ENCODE data around the gene TMC4. TPM values are rescaled to one million over a fixed set of nuclear protein-coding genes. Genes with fewer than 3 reads are reported as not detected.

TMC4 gene
- polyA plus RNA-seq, 1 donor (not counting 4 experiments of a cell fraction or from before 2014, with no cell fraction given) = 1.5 TPM

- Histone ChIP-seq H2AFZ (ENCODE audit: control insufficient read depth, low read length) (peak within 1 kb of the TSS; percentile 99), H3K9me3 (ENCODE audit: control insufficient read depth, low read depth, low read length) (no peaks in the 10 kb centered on the region), H3K36me3 (ENCODE audit: control insufficient read depth in 2 of 2, extremely low read depth in 1 of 2, insufficient read depth in 2 of 2, low read length in 2 of 2) (peaks cover 5 to 9% of the 10 kb centered on the region in 2 experiments), H3K9me1 (ENCODE audit: control insufficient read depth, extremely low read depth, insufficient read depth, low read length) (no peaks in the 10 kb centered on the region), H3K4me1 (ENCODE audit: control insufficient read depth, extremely low read depth, insufficient read depth, low read length) (peaks cover 12% of the 10 kb centered on the region), H3K27me3 (ENCODE audit: control insufficient read depth, extremely low read depth, insufficient read depth, low read length) (no peaks in the 10 kb centered on the region), H3K79me2 (ENCODE audit: control insufficient read depth, insufficient read depth, low read length) (peaks cover 27% of the 10 kb centered on the region), H3K4me3 (ENCODE audit: control insufficient read depth in 2 of 3, extremely low read depth in 1 of 3, insufficient read depth in 2 of 3, low read depth in 1 of 3, low read length in 3 of 3) (peak within 1 kb of the TSS; percentile 50 to 90 (median 89)), H3K9ac (ENCODE audit: control insufficient read depth, extremely low read depth, insufficient read depth, low read length) (peak within 1 kb of the TSS; percentile 95), H4K20me1 (ENCODE audit: control insufficient read depth, extremely low read depth, insufficient read depth, low read length) (no peaks in the 10 kb centered on the region), H3K4me2 (ENCODE audit: control insufficient read depth, extremely low read depth, insufficient read depth, low read depth, low read length) (peak within 1 kb of the TSS; percentile 81), H3K27ac (ENCODE audit: control insufficient read depth, insufficient read depth, low read length) (peak within 1 kb of the TSS; percentile 96)
- no peak for TF ChIP-seq CTCF (optimal IDR thresholded peaks at IDR 0.05 in 1 of 3, IDR thresholded peaks at IDR 0.05 in 1 of 3, conservative IDR thresholded peaks at IDR 0.05 in 1 of 3; ENCODE audit: extremely low read depth in 1 of 3, insufficient read depth in 2 of 3, low read length in 3 of 3)
- no peak for TF ChIP-seq EZH2 (IDR thresholded peaks at IDR 0.05; ENCODE audit: low read length)
- dilution Hi-C loops (cut with MboI; ENCODE audit: extremely low pct_ligation_motif_present, low sequenced_read_pairs) = no loop called here
- DNase-seq (ENCODE audit: low read depth, low spot score) (peak; percentile 73), FAIRE-seq (peak; percentile 85)
These were observed 57.6 kb downstream of the TMC4 start, which contains the start of the genes PRPF31 and TFPT for GRCh38 chr19:54115109-54116063. Gene PRPF31, plus strand, starts transcription at chr19:54115754. Its CDS starts 2,525 bp downstream, at chr19:54118279. Gene TFPT, minus strand, starts transcription at chr19:54115657. Its CDS starts 388 bp downstream, at chr19:54115269.

- Histone ChIP-seq H3K4me3 (ENCODE audit: control insufficient read depth in 2 of 3, extremely low read depth in 1 of 3, insufficient read depth in 2 of 3, low read depth in 1 of 3, low read length in 3 of 3) (peak overlapping the region; percentile 50 to 90 (median 89)), H3K27me3 (ENCODE audit: control insufficient read depth, extremely low read depth, insufficient read depth, low read length) (no peaks in the 10 kb centered on the region), H3K9ac (ENCODE audit: control insufficient read depth, extremely low read depth, insufficient read depth, low read length) (peak overlapping the region; percentile 95), H3K4me2 (ENCODE audit: control insufficient read depth, extremely low read depth, insufficient read depth, low read depth, low read length) (peak overlapping the region; percentile 81), H2AFZ (ENCODE audit: control insufficient read depth, low read length) (no peak overlapping the region), H3K27ac (ENCODE audit: control insufficient read depth, insufficient read depth, low read length) (peak overlapping the region; percentile 96), H3K36me3 (ENCODE audit: control insufficient read depth in 2 of 2, extremely low read depth in 1 of 2, insufficient read depth in 2 of 2, low read length in 2 of 2) (peaks cover 5 to 13% of the 10 kb centered on the region in 2 experiments), H3K79me2 (ENCODE audit: control insufficient read depth, insufficient read depth, low read length) (peaks cover 27% of the 10 kb centered on the region), H4K20me1 (ENCODE audit: control insufficient read depth, extremely low read depth, insufficient read depth, low read length) (no peaks in the 10 kb centered on the region), H3K9me1 (ENCODE audit: control insufficient read depth, extremely low read depth, insufficient read depth, low read length) (no peaks in the 10 kb centered on the region), H3K9me3 (ENCODE audit: control insufficient read depth, low read depth, low read length) (no peaks in the 10 kb centered on the region), H3K4me1 (ENCODE audit: control insufficient read depth, extremely low read depth, insufficient read depth, low read length) (peaks cover 12% of the 10 kb centered on the region)
- peak; percentile 9 for FAIRE-seq
- TF ChIP-seq EZH2 (IDR thresholded peaks at IDR 0.05; ENCODE audit: low read length) (no peak), CTCF (optimal IDR thresholded peaks at IDR 0.05 in 1 of 3, IDR thresholded peaks at IDR 0.05 in 1 of 3, conservative IDR thresholded peaks at IDR 0.05 in 1 of 3; ENCODE audit: extremely low read depth in 1 of 3, insufficient read depth in 2 of 3, low read length in 3 of 3) (no peak)
- no peak for DNase-seq (ENCODE audit: low read depth, low spot score)
- dilution Hi-C loops (cut with MboI; ENCODE audit: extremely low pct_ligation_motif_present, low sequenced_read_pairs) = no loop called here
These were observed 58.4 kb downstream of the TMC4 start for GRCh38 chr19:54114340-54115108.

Other genes with a start within 250 kb of the TMC4 start
- not detected in 3 replicates for gene CACNG8, start 210.2 kb downstream of the TMC4 start, polyA plus RNA-seq
- gene CACNG6, start 181.5 kb downstream of the TMC4 start, polyA plus RNA-seq = not detected in 3 replicates
- gene VSTM1, start 109.3 kb downstream of the TMC4 start, polyA plus RNA-seq = not detected in 3 replicates
- gene TARM1, start 91.8 kb downstream of the TMC4 start, polyA plus RNA-seq = not detected in 3 replicates
- 0.12 to 0.32 TPM (median 0.14 TPM) in 3 replicates for gene OSCAR, start 72.4 kb downstream of the TMC4 start, polyA plus RNA-seq
- 41.9 to 61.4 TPM (median 44.5 TPM) in 3 replicates for gene NDUFA3, start 70.3 kb downstream of the TMC4 start, polyA plus RNA-seq
- 6.8 to 9.2 TPM (median 7.8 TPM) in 3 replicates for gene TFPT, start 57.5 kb downstream of the TMC4 start, polyA plus RNA-seq
- 25.7 to 56.9 TPM (median 42.2 TPM) in 3 replicates for gene PRPF31, start 57.4 kb downstream of the TMC4 start, polyA plus RNA-seq
- gene CNOT3, start 35.4 kb downstream of the TMC4 start, polyA plus RNA-seq = 4.1 to 15.0 TPM (median 8.6 TPM) in 3 replicates
- gene LENG1, start 13.4 kb downstream of the TMC4 start, polyA plus RNA-seq = 2.0 to 4.0 TPM (median 3.4 TPM) in 3 replicates
- 41.3 to 70.2 TPM (median 62.7 TPM) in 3 replicates for gene MBOAT7, start 16.4 kb upstream of the TMC4 start, polyA plus RNA-seq
- gene TSEN34, start 18.1 kb upstream of the TMC4 start, polyA plus RNA-seq = 36.5 to 49.7 TPM (median 40.5 TPM) in 3 replicates
- 1,666 to 2,598 TPM (median 1,866 TPM) in 3 replicates for gene RPS9, start 27.7 kb upstream of the TMC4 start, polyA plus RNA-seq
- gene LILRB3, start 49.8 kb upstream of the TMC4 start, polyA plus RNA-seq = not detected in 3 replicates
- gene LILRA6, start 69.6 kb upstream of the TMC4 start, polyA plus RNA-seq = not detected in 3 replicates
- not detected in 3 replicates for gene LILRB5, start 84.1 kb upstream of the TMC4 start, polyA plus RNA-seq
- gene LILRB2, start 108.0 kb upstream of the TMC4 start, polyA plus RNA-seq = not detected in 3 replicates
- not detected in 3 replicates for gene LILRA5, start 140.0 kb upstream of the TMC4 start, polyA plus RNA-seq
- not detected in 3 replicates for gene LILRA4, start 166.0 kb upstream of the TMC4 start, polyA plus RNA-seq
- not detected in 3 replicates for gene LAIR1, start 191.8 kb upstream of the TMC4 start, polyA plus RNA-seq
- 0.05 to 0.13 TPM in 2 of 3 replicates, not detected in the other for gene TTYH1, start 242.3 kb upstream of the TMC4 start, polyA plus RNA-seq